GM23338 (cell line): ENCODE data around the gene UPK3BL1. TPM values are rescaled to one million over a fixed set of nuclear protein-coding genes. Genes with fewer than 3 reads are reported as not detected.
"Not testable (repeated sequence)": the region's sequence is repeated elsewhere in the genome, so short reads cannot be mapped to it uniquely, and the experiment has no call there.

Experiments used
- ATAC-seq: fragments of 200-7000 bp; cut with Tn5 transposase; 3 replicates; pipeline ENCODE4 v1.9.1; 2020
- DNase-seq: peaks from one replicate; pipeline ENCODE4 v3.0.0-alpha.2; 2015; ENCODE audit warnings: low spot score
- H2AFZ ChIP-seq: fragments of 200-600 bp; sonication (generic); 2 replicates; pipeline ENCODE4 v1.8.0; 2016; ENCODE audit warnings: antibody characterized with exemption, mild to moderate bottlenecking, moderate library complexity
- H3F3A ChIP-seq: fragments of 200-600 bp; sonication (generic); replicated peaks from 2 replicates; pipeline ENCODE4 v1.8.0; 2017; ENCODE audit warnings: antibody characterized with exemption, mixed run types, low read depth
- H3K27ac ChIP-seq: fragments of 200-600 bp; sonication (generic); 2 replicates; pipeline ENCODE4 v1.6.1; 2016; ENCODE audit warnings: low read depth
- H3K27me3 ChIP-seq: fragments of 200-600 bp; sonication (generic); 2 replicates; pipeline ENCODE4 v1.8.0; 2016; ENCODE audit warnings: mild to moderate bottlenecking, mixed run types, moderate library complexity; ENCODE audit not compliant: insufficient read depth
- H3K36me3 ChIP-seq: fragments of 200-600 bp; sonication (generic); 2 replicates; pipeline ENCODE4 v1.8.0; 2016; ENCODE audit warnings: mild to moderate bottlenecking; ENCODE audit not compliant: insufficient read depth
- H3K4me1 ChIP-seq: fragments of 200-600 bp; sonication (generic); 2 replicates; pipeline ENCODE4 v1.8.0; 2016; ENCODE audit warnings: mild to moderate bottlenecking, moderate library complexity; ENCODE audit not compliant: insufficient read depth
- H3K4me2 ChIP-seq: fragments of 200-600 bp; sonication (generic); 2 replicates; pipeline ENCODE4 v1.7.1; 2017; ENCODE audit warnings: mixed run types
- H3K4me3 ChIP-seq: fragments of 200-600 bp; sonication (generic); 2 replicates; pipeline ENCODE4 v1.6.1; 2016; ENCODE audit warnings: mixed run types
- H3K79me2 ChIP-seq: fragments of 200-600 bp; sonication (generic); replicated peaks from 2 replicates; pipeline ENCODE4 v1.8.0; 2017; ENCODE audit warnings: mild to moderate bottlenecking; ENCODE audit not compliant: insufficient read depth
- H3K9me2 ChIP-seq: fragments of 200-600 bp; sonication (generic); 2 replicates; pipeline ENCODE4 v1.8.0; 2017; ENCODE audit not compliant: insufficient read depth
- H4K20me1 ChIP-seq: fragments of 200-600 bp; sonication (generic); replicated peaks from 2 replicates; pipeline ENCODE4 v1.8.0; 2017; ENCODE audit warnings: mild to moderate bottlenecking; ENCODE audit not compliant: insufficient read depth
- H3K27ac Mint-ChIP-seq: 2 replicates; pipeline ENCODE4 v1.8.0; 2020; ENCODE audit warnings: inconsistent platforms, mild to moderate bottlenecking, moderate library complexity, mixed read lengths
- H3K27me3 Mint-ChIP-seq: 3 replicates; pipeline ENCODE4 v1.8.0; 2022; ENCODE audit warnings: low read depth, mild to moderate bottlenecking, moderate library complexity, mixed read lengths, inconsistent platforms; ENCODE audit not compliant: insufficient read depth, poor library complexity
- H3K36me3 Mint-ChIP-seq: 3 replicates; pipeline ENCODE4 v1.8.0; 2021; ENCODE audit warnings: low read depth, mild to moderate bottlenecking, inconsistent platforms, moderate library complexity, mixed read lengths
- H3K4me1 Mint-ChIP-seq: 3 replicates; pipeline ENCODE4 v1.8.0; 2020; ENCODE audit warnings: mild to moderate bottlenecking, inconsistent platforms, mixed read lengths
- H3K4me3 Mint-ChIP-seq: 3 replicates; pipeline ENCODE4 v1.8.0; 2021; ENCODE audit warnings: moderate library complexity, mild to moderate bottlenecking, inconsistent platforms, mixed read lengths
- H3K9me3 Mint-ChIP-seq: 3 replicates; pipeline ENCODE4 v1.8.0; 2020; ENCODE audit warnings: moderate library complexity, mild to moderate bottlenecking, inconsistent platforms, mixed read lengths
- polyA plus RNA-seq: library from polyadenylated mRNA; unstranded; fragments of >200 nt; fragmentation: Nextera tagmentation; extraction: Ambion mirVana; gene quantifications from 2 replicates; pipeline ENCODE4 v1.2.1, GENCODE V29; 2016
- total RNA-seq: library from RNA; depleted of rRNA; stranded (reverse); fragments of >200 nt; shearing (Covaris generic); gene quantifications from 2 replicates; pipeline ENCODE4 v1.2.3, GENCODE V29; 2014

The UPK3BL1 gene
- total and polyA plus RNA-seq, 2 experiments from 2014 or later, result 7.7 to 12.6 TPM

DNA sequence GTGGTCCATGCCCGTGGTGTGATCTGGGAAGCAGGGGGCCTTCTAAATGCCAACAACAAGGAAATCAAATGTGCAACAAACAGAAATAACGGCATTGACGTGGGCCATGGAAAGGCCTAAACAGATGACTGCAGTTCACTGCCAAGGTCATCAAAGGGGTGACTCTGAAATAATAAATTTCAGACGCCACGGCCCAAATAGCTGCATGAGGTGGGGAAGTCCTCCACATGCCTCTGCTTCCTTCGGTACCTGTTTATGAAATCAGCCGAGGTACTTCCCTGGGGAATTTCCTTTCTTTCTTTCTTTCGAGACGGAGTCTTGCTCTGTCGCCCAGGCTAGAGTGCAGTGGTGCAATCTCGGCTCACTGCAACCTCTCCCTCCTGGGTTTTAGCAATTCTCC lies 22.2 kb upstream of the UPK3BL1 start:
- not testable (repeated sequence) for H3K4me3 Mint-ChIP-seq, H3K4me2 ChIP-seq, H3K36me3 ChIP-seq, H3K36me3 Mint-ChIP-seq, H2AFZ ChIP-seq, H3K27ac Mint-ChIP-seq, H3K9me3 Mint-ChIP-seq, H3K9me2 ChIP-seq, H3K4me3 ChIP-seq, H3K79me2 ChIP-seq, DNase-seq, H3K4me1 ChIP-seq, ATAC-seq, H4K20me1 ChIP-seq, H3K27me3 ChIP-seq, H3K27me3 Mint-ChIP-seq, H3F3A ChIP-seq, H3K4me1 Mint-ChIP-seq, H3K27ac ChIP-seq

DNA sequence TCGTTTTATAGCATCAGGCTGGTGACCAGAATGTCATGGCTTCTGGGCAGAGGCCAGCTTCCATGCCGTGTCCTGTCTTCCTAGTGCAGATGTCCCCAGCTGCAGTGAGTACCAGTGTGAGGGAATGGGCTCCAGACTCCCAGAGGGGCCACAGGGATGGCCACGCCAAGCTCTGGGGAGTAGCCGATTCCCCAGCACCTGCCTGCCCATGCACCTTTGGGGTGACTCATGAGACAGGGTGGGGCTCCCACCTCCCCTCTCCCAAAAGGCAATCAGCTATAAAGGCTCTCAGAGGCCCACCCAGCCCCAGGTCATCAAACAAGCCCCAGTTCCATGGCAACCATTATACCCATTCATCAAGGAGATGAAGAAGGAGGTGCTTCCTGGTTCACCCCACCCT lies 7.3 kb upstream of the UPK3BL1 start, which contains the start of gene SPDYE2B:
TSS of gene SPDYE2B (plus strand) at position 396 of the 400 bp plus-strand sequence. CDS start 2,030 bp downstream, outside the sequence.
- not testable (repeated sequence) for H3K27ac Mint-ChIP-seq, H3K4me3 Mint-ChIP-seq

DNA sequence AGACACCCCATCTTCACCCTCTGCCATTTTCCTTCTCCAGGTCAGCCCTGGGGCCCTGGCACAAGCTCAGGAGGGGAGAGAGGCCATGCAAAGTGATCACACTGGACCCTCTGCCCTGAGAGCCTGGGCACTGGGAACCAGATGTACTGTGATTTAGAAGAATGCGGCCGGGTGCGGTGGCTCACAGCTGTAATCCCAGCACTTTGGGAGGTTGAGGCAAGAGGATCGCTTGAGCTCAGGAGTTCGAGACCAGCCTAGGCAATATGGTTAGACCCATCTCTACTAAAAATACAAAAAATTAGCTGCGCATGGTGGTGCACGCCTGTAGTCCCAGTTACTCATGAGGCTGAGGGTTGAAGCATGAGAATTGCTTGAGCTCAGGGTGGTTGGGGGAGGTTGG lies 5.2 kb upstream of the UPK3BL1 start:
- not testable (repeated sequence) for DNase-seq, ATAC-seq, H3K27ac ChIP-seq, H3K4me3 Mint-ChIP-seq, H3K4me1 Mint-ChIP-seq, H3K4me2 ChIP-seq, H3K27me3 Mint-ChIP-seq, H3K4me3 ChIP-seq, H3K9me2 ChIP-seq, H3K9me3 Mint-ChIP-seq, H3K36me3 ChIP-seq, H3K4me1 ChIP-seq, H3K36me3 Mint-ChIP-seq, H2AFZ ChIP-seq, H3K27ac Mint-ChIP-seq, H3K27me3 ChIP-seq, H3F3A ChIP-seq, H3K79me2 ChIP-seq, H4K20me1 ChIP-seq

More for the DNA sequence above, 7.3 kb upstream of the UPK3BL1 start, which contains the start of gene SPDYE2B:
- H3K4me1 ChIP-seq, ATAC-seq, H3K27me3 ChIP-seq, H2AFZ ChIP-seq, H3K4me2 ChIP-seq, H3K9me2 ChIP-seq, H3K79me2 ChIP-seq, H3F3A ChIP-seq, H3K36me3 Mint-ChIP-seq, H3K27me3 Mint-ChIP-seq, DNase-seq, H3K9me3 Mint-ChIP-seq, H3K27ac ChIP-seq, H4K20me1 ChIP-seq, H3K4me1 Mint-ChIP-seq, H3K4me3 ChIP-seq, H3K36me3 ChIP-seq: not testable (repeated sequence)

DNA sequence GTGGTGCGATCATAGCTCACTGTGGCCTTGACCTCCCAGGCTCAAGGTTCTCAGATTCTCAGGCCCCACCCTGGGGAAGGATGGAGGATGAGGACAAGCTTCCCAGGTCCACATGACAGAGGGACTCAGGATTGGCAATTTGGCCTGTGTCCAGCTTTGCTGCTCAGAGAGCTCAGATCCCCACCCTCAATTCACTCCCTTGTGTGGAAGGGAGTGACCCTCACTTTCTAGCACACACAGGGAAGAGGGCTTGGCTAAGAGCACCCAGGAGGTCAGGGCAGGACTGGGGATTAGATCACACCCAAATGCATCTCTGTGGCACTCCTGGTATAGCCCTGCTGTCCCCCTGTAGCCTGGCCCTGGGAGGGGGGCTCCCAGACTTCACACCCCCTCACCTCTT lies 813 bp upstream of the UPK3BL1 start:
- not testable (repeated sequence) for H2AFZ ChIP-seq, H3K27me3 ChIP-seq, H3F3A ChIP-seq, H3K27ac Mint-ChIP-seq, H3K4me1 ChIP-seq, H3K79me2 ChIP-seq, H3K4me1 Mint-ChIP-seq, H3K9me2 ChIP-seq, H4K20me1 ChIP-seq, DNase-seq, H3K4me3 ChIP-seq, H3K4me3 Mint-ChIP-seq, H3K27me3 Mint-ChIP-seq, H3K36me3 Mint-ChIP-seq, H3K27ac ChIP-seq, ATAC-seq, H3K4me2 ChIP-seq, H3K36me3 ChIP-seq, H3K9me3 Mint-ChIP-seq

DNA sequence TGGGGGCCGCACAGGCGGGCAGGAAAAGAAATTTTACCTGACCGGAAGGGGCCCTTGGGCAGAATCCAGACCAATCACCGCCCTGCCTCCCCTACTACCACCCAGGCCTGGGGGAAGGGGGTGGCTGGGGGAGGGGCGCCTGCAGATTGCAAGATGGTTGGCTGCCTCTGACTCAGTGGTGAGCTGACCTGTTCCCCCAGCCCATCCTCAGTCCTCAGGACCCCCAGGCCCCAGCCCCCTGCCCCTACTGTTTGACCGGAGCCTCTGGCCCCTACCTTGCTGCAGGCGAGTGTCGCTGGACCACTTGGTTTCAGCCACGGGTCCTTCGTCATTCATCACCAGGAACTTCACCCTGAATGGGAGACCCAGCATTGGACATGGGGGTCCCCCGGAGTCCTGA lies 3.7 kb downstream of the UPK3BL1 start:
- not testable (repeated sequence) for H3K36me3 Mint-ChIP-seq, H3F3A ChIP-seq, H2AFZ ChIP-seq, H3K27ac ChIP-seq, H3K4me1 Mint-ChIP-seq, H3K27me3 Mint-ChIP-seq, H3K79me2 ChIP-seq, H3K27ac Mint-ChIP-seq, H4K20me1 ChIP-seq, H3K4me2 ChIP-seq, H3K27me3 ChIP-seq, H3K9me2 ChIP-seq, H3K4me1 ChIP-seq, H3K4me3 ChIP-seq, H3K4me3 Mint-ChIP-seq, H3K36me3 ChIP-seq, H3K9me3 Mint-ChIP-seq
- ATAC-seq, result peak; percentile 84
- peak; percentile 0 for DNase-seq

DNA sequence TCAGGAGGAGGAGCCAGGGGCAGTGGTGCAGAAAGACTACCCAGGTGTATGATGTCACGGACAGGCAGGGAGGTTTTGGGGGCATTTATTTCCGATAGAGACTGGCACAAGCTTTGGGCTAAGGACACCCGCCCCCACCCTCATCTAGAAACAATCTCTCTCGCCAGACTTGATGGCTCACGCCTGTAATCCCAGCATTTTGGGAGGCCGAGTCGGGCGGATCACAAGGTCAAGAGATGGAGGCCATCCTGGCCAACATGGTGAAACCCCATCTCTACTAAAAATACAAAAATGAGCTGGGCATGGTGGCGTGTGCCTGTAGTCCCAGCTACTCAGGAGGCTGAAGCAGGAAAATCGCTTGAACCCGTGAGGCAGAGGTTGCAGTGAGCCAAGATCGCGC lies 5.6 kb downstream of the UPK3BL1 start:
- not testable (repeated sequence) for H3K4me1 ChIP-seq, H3K36me3 ChIP-seq, H4K20me1 ChIP-seq, H3K27me3 Mint-ChIP-seq, H3K9me3 Mint-ChIP-seq, DNase-seq, H3F3A ChIP-seq, H3K4me3 Mint-ChIP-seq, H3K36me3 Mint-ChIP-seq, H3K79me2 ChIP-seq, H3K4me3 ChIP-seq, H2AFZ ChIP-seq, H3K4me2 ChIP-seq, H3K4me1 Mint-ChIP-seq, H3K27me3 ChIP-seq, ATAC-seq, H3K27ac ChIP-seq, H3K27ac Mint-ChIP-seq, H3K9me2 ChIP-seq

DNA sequence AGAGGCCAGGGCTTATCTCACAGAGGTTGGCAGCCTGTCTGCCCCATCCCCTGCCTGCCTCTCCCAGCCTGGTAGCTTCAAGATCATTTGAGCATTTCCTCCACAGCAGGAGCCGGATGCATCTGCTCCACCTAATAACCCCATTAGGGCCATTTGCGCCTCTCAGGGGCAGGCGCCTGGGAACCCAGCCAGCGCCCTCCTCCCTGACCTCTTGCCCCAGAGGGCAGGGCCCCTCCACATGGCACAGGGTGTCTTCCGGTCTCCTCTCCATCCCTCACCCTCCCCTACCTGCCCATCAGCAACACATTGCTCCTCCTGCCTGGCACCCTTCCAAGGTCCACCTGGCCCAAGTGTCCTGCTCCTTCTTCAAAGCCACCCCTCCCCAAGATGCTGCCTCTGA lies 7.2 kb downstream of the UPK3BL1 start:
- not testable (repeated sequence) for H3K36me3 ChIP-seq, H2AFZ ChIP-seq, H3K27me3 Mint-ChIP-seq, H3K79me2 ChIP-seq, H3K27ac ChIP-seq, H3K4me3 Mint-ChIP-seq, H4K20me1 ChIP-seq, H3K9me2 ChIP-seq, H3K4me3 ChIP-seq, H3K4me1 ChIP-seq, H3K4me2 ChIP-seq, DNase-seq, H3F3A ChIP-seq, H3K36me3 Mint-ChIP-seq, H3K4me1 Mint-ChIP-seq, H3K9me3 Mint-ChIP-seq, H3K27ac Mint-ChIP-seq, ATAC-seq, H3K27me3 ChIP-seq
